Spleen (tissue), 11 donors: ENCODE data around the gene PRKCZ. TPM values are rescaled to one million over a fixed set of nuclear protein-coding genes. Genes with fewer than 3 reads are reported as not detected.
A peak's percentile ranks its signal among the peaks of the same experiment; 100 is the strongest.
"Not testable (repeated sequence)": the region's sequence is repeated elsewhere in the genome, so short reads cannot be mapped to it uniquely, and the experiment has no call there.

Experiments
- DNase-seq: peaks from one replicate; pipeline ENCODE4 v3.0.0-alpha.2; 2020
- H3K27ac ChIP-seq, 8 donors: fragments of 200-600 bp; sonication (generic) in 7 of 8; 1 replicate in 4 of 8; 2 replicates in 4 of 8; pipeline versions ENCODE4 v1.5.0 to v1.8.0; 2016 to 2021; ENCODE audit warnings: inconsistent platforms in 4 of 8, mild to moderate bottlenecking in 4 of 8, moderate library complexity in 1 of 8
- H3K27me3 ChIP-seq, 7 donors: fragments of 200-600 bp; sonication (generic) in 6 of 7; replicated peaks in 1 of 7; 1 replicate in 4 of 7; 2 replicates in 3 of 7; pipeline versions ENCODE4 v1.5.0 to v1.8.0; 2016 to 2021; ENCODE audit warnings: inconsistent platforms in 3 of 7, mild to moderate bottlenecking in 1 of 7
- H3K36me3 ChIP-seq, 6 donors: fragments of 200-600 bp; sonication (generic) in 5 of 6; 1 replicate in 4 of 6; 2 replicates in 2 of 6; pipeline versions ENCODE4 v1.5.0 to v1.8.0; 2016 to 2021; ENCODE audit warnings: inconsistent platforms in 2 of 6
- H3K4me1 ChIP-seq, 6 donors: fragments of 200-600 bp; sonication (generic) in 5 of 6; 1 replicate in 3 of 6; 2 replicates in 3 of 6; pipeline versions ENCODE4 v1.5.0 to v1.8.0; 2016 to 2021; ENCODE audit warnings: inconsistent platforms in 3 of 6
- H3K4me3 ChIP-seq, 8 donors: fragments of 200-600 bp; sonication (generic) in 7 of 8; 1 replicate in 4 of 8; 2 replicates in 4 of 8; pipeline versions ENCODE4 v1.5.0 to v1.8.0; 2016 to 2021; ENCODE audit warnings: inconsistent platforms in 4 of 8, mild to moderate bottlenecking in 4 of 8, moderate library complexity in 2 of 8
- H3K9me3 ChIP-seq, 8 donors: fragments of 200-600 bp; sonication (generic) in 7 of 8; 1 replicate in 4 of 8; 2 replicates in 4 of 8; pipeline versions ENCODE4 v1.5.0 to v1.8.0; 2016 to 2021; ENCODE audit warnings: inconsistent platforms in 4 of 8
- POLR2A ChIP-seq, 3 donors: fragments of 450-650 bp; IDR thresholded peaks; one replicate each; pipeline ENCODE4 v1.5.1; 2017; ENCODE audit warnings: antibody characterized with exemption in 3 of 3, mild to moderate bottlenecking in 1 of 3
- POLR2AphosphoS5 ChIP-seq, 3 donors: sonication (generic); formaldehyde crosslinking; IDR thresholded peaks; one replicate each; pipeline ENCODE4 v1.5.1; 2017; ENCODE audit warnings: antibody characterized with exemption in 3 of 3
- WGBS, 5 donors: extraction: QIAGEN DNeasy Blood & Tissue Kit in 3 of 5; methylation state at CpG; one replicate each; pipeline versions ENCODE4 v1.1.5 to v1.1.7; 2013 to 2018; 5-methylcytosine and 5-hydroxymethylcytosine counted together
- intact Hi-C: fragments of 100-400 bp; cut with DNase I; formaldehyde crosslinking; loops from one replicate; pipeline ENCODE4 v1.15.0; 2023; ENCODE audit warnings: low total_unique reads
- polyA plus RNA-seq, 3 donors: library from polyadenylated mRNA; stranded (reverse); fragments of 200-250 nt; gene quantifications; one replicate each; pipeline ENCODE4 v1.2.1, GENCODE V29; 2013
- total RNA-seq, 7 donors: library from RNA; depleted of rRNA in 3 of 7; stranded (reverse); fragments of >200 nt in 3 of 7; fragmentation: NEBNext Ultra II Directional in 4 of 7; extraction: Animal tissue kit (Norgen Biotek cat#: 25700) in 4 of 7; gene quantifications; one replicate each; pipeline versions ENCODE4 v1.1.0 to v1.2.1, GENCODE V29; 2016 to 2021
- TF ChIP-seq, protein P1 (sequence below), 11 experiments: fragments of 200-600 bp in 7 of 11; fragments of 450-650 bp in 4 of 11; sonication (generic) in 4 of 11; IDR thresholded peaks in 8 of 11; conservative IDR thresholded peaks in 3 of 11; 1 replicate in 7 of 11; 2 replicates in 4 of 11; pipeline versions ENCODE4 v1.4.0 to v1.8.0; 2016 to 2021; ENCODE audit warnings: antibody characterized with exemption in 11 of 11, inconsistent platforms in 4 of 11, mild to moderate bottlenecking in 1 of 11
- donor health status: healthy with polysubstance abuse.
- donor health status: DM: no; HTN: no; CAD: no; lungs with moderate emphysema.
- donor health status: DM: no; HTN: no; CAD: no.
- donor health status: Bipolar disorder and iron deficiency.
- donor health status: healthy.
- donor health status: DM: no; HTN: no; CAD: no.
- donor health status: DM: yes; HTN: yes; CAD: no.

PRKCZ gene
- total and polyA plus RNA-seq, 10 donors: 17.6 to 61.8 (median 34.0) TPM

DNA sequence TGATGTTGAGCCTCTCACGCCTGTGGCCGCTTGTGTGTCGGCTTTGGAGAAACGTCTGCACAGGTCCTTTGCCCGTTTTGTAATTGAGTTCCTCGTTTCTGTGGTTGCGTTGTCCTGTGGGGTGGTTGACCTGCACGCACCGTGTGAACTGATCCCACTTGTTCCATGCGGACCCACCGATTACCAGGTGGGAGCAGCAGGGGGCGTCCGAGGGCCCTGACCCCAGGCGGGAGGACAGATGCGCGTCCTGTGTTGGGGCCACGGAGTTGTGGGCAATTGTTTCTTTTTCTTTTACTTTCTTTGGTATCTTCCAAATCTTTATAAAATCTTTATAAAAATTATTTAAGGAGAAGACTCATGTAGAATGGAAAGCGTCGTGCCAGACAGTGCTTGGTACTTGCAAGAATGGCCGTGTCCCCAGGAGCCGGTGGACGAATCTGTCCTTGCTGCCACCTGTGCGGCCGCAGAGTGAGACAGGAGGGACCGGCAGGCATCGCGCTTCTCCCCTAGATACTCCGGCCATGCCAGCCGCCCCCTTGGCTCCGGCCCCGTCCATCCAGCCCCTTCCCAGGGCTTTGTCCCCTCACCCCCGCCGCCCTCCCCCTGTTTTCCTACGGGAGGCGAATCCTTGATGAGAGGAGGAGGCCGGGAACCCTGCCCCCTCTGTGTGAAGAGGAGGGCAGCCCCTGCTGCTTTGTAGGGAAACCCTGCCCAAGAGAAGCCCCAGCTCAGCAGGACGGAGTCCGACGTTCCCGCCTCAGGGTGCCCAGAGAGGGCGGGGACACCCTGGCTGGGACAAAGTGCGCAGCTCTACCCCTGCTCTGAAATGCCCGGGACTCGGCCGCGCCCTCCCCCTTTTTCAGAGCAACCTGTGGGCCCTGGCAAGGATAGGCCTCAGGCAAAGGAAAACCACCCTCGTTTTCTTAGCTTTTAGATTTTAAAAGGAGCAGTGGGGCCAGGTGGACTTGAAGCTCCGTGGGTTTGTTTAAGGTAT lies 41.7 kb downstream of the PRKCZ start:
- peaks cover 0 to 45% (median 1%) of the 10 kb centered on the region in 6 donors for H3K36me3 ChIP-seq
- TF ChIP-seq POLR2AphosphoS5 (IDR thresholded peaks at IDR 0.05) (peak in 2 of 3 donors; percentile 34 to 39), POLR2A (IDR thresholded peaks at IDR 0.05) (no peak)
- TF ChIP-seq, protein P1, sequence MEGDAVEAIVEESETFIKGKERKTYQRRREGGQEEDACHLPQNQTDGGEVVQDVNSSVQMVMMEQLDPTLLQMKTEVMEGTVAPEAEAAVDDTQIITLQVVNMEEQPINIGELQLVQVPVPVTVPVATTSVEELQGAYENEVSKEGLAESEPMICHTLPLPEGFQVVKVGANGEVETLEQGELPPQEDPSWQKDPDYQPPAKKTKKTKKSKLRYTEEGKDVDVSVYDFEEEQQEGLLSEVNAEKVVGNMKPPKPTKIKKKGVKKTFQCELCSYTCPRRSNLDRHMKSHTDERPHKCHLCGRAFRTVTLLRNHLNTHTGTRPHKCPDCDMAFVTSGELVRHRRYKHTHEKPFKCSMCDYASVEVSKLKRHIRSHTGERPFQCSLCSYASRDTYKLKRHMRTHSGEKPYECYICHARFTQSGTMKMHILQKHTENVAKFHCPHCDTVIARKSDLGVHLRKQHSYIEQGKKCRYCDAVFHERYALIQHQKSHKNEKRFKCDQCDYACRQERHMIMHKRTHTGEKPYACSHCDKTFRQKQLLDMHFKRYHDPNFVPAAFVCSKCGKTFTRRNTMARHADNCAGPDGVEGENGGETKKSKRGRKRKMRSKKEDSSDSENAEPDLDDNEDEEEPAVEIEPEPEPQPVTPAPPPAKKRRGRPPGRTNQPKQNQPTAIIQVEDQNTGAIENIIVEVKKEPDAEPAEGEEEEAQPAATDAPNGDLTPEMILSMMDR (IDR thresholded peaks at IDR 0.05 in 8 of 11, conservative IDR thresholded peaks at IDR 0.05 in 3 of 11): peak; percentile 30 to 78 (median 66)
- no peak overlapping the region for H3K4me3 ChIP-seq
- DNase-seq: peak; percentile 87
- no peak overlapping the region for H3K27ac ChIP-seq
- peaks cover 0 to 29% (median 6%) of the 10 kb centered on the region in 6 donors for H3K4me1 ChIP-seq
- peaks cover 0 to 9% (median 2%) of the 10 kb centered on the region in 8 donors for H3K9me3 ChIP-seq
- 64 to 71% (median 68%) methylated on average over 46 to 48 of the region's 48 CpGs for WGBS, 5 donors
- H3K27me3 ChIP-seq: no peaks in the 10 kb centered on the region
- intact Hi-C loops: no loop called here

- intact Hi-C loops: no loop called here
- H3K4me3 ChIP-seq: no peak overlapping the region
- H3K36me3 ChIP-seq: peaks cover 0 to 42% (median 1%) of the 10 kb centered on the region in 6 donors
- H3K27me3 ChIP-seq: no peaks in the 10 kb centered on the region
- H3K9me3 ChIP-seq: peaks cover 0 to 19% (median 12%) of the 10 kb centered on the region in 8 donors
- no peak overlapping the region for H3K27ac ChIP-seq
- TF ChIP-seq, protein P1 (IDR thresholded peaks at IDR 0.05 in 8 of 11, conservative IDR thresholded peaks at IDR 0.05 in 3 of 11): no peak
- H3K4me1 ChIP-seq: peaks cover 0 to 29% (median 5%) of the 10 kb centered on the region in 6 donors
- 80 to 93% (median 90%) methylated on average over 1 to 14 of the region's 14 CpGs for WGBS, 5 donors
- DNase-seq: no peak
Measured at GRCh38 chr1:2093055-2093454, 42.8 kb downstream of the PRKCZ start.

- Histone ChIP-seq H3K4me3 (no peak overlapping the region), H3K4me1 (peaks cover 0 to 26% (median 3%) of the 10 kb centered on the region in 6 donors), H3K36me3 (peaks cover 0 to 36% (median under 1%) of the 10 kb centered on the region in 6 donors), H3K27ac (no peak overlapping the region), H3K9me3 (peaks cover 0 to 19% (median 13%) of the 10 kb centered on the region in 8 donors), H3K27me3 (no peaks in the 10 kb centered on the region)
- WGBS, 5 donors: 89 to 94% (median 92%) methylated on average over 9 to 26 of the region's 26 CpGs
- TF ChIP-seq, protein P1 (IDR thresholded peaks at IDR 0.05 in 8 of 11, conservative IDR thresholded peaks at IDR 0.05 in 3 of 11): no peak
- TF ChIP-seq POLR2A (IDR thresholded peaks at IDR 0.05): no peak
- intact Hi-C loops: no loop called here
- no peak for DNase-seq
Measured at GRCh38 chr1:2093636-2094035, 43.4 kb downstream of the PRKCZ start.

DNA sequence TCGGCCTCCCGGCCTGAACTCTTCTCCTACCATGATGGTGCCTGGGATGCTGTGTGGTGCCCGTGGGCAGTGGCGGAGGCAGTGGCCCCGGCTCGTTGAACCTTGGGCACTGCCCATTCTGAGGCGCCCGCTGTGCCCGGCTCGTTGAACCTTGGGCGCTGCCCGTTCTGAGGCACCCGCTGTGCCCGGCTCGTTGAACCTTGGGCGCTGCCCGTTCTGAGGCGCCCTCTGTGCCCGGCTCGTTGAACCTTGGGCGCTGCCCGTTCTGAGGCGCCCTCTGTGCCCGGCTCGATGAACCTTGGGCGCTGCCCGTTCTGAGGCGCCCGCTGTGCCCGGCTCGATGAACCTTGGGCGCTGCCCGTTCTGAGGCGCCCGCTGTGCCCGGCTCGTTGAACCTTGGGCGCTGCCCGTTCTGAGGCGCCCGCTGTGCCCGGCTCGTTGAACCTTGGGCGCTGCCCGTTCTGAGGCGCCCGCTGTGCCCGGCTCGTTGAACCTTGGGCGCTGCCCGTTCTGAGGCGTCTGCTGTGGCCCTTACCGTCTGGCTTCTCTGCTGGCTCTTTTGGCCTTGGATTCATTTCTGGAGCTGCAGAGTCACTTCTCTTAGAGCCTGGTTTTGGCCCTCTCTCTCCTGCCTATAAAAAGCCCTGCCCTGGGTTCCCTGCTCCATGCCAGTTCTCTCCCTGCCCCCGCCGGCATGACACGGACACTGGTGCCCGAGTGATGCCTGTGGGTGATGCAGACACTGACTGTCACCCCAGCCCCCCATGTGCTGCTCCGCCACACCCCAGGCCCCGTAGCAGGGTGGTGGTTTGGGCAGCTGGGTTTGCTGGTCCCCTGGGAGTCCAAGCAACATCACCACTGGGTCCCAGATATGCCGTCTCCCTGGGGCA lies 44.3 kb downstream of the PRKCZ start:
- DNase-seq, H3K4me3 ChIP-seq, H3K27me3 ChIP-seq, H3K27ac ChIP-seq, intact Hi-C loops: not testable (repeated sequence)
- Histone ChIP-seq H3K9me3 (peaks cover 0 to 19% (median 13%) of the 10 kb centered on the region in 8 donors), H3K36me3 (peaks cover 0 to 30% (median 0%) of the 10 kb centered on the region in 6 donors), H3K4me1 (peaks cover 0 to 35% (median 8%) of the 10 kb centered on the region in 6 donors)
- 92 to 95% (median 93%) methylated on average over 32 to 60 of the region's 60 CpGs for WGBS, 5 donors
